Coronary artery (tissue), 2 donors: Measurements from ENCODE around the gene NEK3.
"Not testable (repeated sequence)": the region's sequence is repeated elsewhere in the genome, so short reads cannot be mapped to it uniquely, and the experiment has no call there.

Experiments used
- DNase-seq: peaks from one replicate; pipeline ENCODE4 v3.0.0-alpha.2; 2017; ENCODE audit warnings: low spot score
- H3K27ac ChIP-seq, 2 donors: fragments of 200-600 bp; sonication (generic); one replicate each; pipeline ENCODE4 v1.5.1; 2016 to 2019
- H3K4me3 ChIP-seq: fragments of 200-600 bp; sonication (generic); 2 replicates; pipeline ENCODE4 v1.5.1; 2016; ENCODE audit warnings: mild to moderate bottlenecking, moderate library complexity
- CTCF ChIP-seq: fragments of 200-600 bp; sonication (generic); IDR thresholded peaks from one replicate; pipeline ENCODE4 v1.5.1; 2019; ENCODE audit warnings: antibody characterized with exemption

NEK3 gene, protein sequence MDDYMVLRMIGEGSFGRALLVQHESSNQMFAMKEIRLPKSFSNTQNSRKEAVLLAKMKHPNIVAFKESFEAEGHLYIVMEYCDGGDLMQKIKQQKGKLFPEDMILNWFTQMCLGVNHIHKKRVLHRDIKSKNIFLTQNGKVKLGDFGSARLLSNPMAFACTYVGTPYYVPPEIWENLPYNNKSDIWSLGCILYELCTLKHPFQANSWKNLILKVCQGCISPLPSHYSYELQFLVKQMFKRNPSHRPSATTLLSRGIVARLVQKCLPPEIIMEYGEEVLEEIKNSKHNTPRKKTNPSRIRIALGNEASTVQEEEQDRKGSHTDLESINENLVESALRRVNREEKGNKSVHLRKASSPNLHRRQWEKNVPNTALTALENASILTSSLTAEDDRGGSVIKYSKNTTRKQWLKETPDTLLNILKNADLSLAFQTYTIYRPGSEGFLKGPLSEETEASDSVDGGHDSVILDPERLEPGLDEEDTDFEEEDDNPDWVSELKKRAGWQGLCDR

DNA sequence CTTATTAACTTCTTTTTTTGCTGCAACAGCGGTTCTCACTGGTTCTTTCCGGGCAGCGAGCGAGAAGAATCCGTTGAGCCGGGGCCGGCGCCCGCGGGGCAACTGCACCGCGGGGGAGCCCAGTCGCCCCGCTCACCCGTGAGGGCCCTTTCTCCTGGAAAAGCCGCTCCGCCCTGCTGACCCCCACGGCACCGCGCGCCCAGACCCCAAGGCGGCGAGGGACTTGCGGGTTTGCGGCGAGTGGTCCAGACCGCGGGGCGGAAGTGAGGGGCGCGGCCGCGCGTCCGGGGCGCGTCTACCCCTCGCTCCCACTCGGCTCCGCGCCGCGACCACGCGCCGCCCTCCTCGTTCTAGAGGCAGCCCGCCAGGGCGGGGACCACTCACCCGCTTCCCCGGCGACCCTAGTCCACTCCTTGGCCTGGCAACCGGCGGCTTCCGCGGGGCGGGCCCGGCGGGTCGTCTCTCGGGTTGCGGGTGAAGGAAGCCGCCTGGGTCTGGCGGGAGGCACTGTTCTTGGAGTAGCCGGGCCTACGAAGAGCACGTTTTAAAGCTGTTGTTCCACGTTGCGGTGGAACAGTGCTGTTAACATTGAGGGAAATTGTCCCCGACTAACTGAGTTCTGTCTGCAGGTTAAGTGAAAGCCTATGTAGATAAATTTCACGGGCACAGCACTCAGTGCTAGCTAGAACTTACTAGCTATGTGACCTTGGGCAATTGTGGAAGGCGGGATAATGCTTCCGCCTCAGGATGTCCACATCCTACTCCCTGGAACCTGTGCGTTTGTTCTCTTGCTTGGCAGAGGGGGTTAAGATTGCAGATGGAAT, at the start of gene NEK3:
Gene NEK3, minus strand, starts transcription at position 439 of the 824 bp plus-strand sequence. CDS start 3,406 bp downstream, outside the sequence.
- TF ChIP-seq CTCF: no peak
- Histone ChIP-seq H3K27ac (peak within 1 kb of the TSS; percentile 82 to 95), H3K4me3 (peak within 1 kb of the TSS; percentile 99)
- peak; percentile 77 for DNase-seq

- DNase-seq, H3K27ac ChIP-seq, H3K4me3 ChIP-seq: not testable (repeated sequence)
Observed at GRCh38 chr13:52208384-52208783, 49.0 kb upstream of the NEK3 start.

GRCh38 chr13:52207896-52208295, 48.5 kb upstream of the NEK3 start:
- not testable (repeated sequence) for DNase-seq, H3K27ac ChIP-seq, H3K4me3 ChIP-seq

GRCh38 chr13:52207337-52207736, 47.9 kb upstream of the NEK3 start:
- not testable (repeated sequence) for H3K27ac ChIP-seq, DNase-seq, H3K4me3 ChIP-seq

- not testable (repeated sequence) for DNase-seq, H3K27ac ChIP-seq
Observed at GRCh38 chr13:52204546-52204945, 45.1 kb upstream of the NEK3 start.

DNA sequence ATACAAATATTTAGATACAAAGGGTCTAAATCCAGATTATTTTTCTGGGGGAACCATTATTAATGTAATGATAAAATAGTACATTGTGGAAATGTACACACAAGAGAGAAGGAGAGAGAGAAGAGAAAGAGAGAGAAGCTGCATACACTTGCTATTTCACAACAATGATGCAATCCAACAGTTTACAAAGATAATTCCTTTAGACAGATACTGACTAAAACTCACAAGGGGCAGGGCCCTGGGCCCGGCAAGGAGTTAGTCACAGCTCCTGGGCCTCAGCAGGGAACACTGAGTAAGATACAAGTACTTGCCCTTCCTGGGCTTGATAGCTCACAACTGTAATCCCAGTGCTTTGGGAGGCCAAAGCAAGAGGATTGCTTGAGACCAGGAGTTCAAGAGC, 44.5 kb upstream of the NEK3 start:
- not testable (repeated sequence) for DNase-seq, H3K4me3 ChIP-seq, H3K27ac ChIP-seq

More at GRCh38 chr13:52204546-52204945, 45.1 kb upstream of the NEK3 start:
- not testable (repeated sequence) for H3K4me3 ChIP-seq

DNA sequence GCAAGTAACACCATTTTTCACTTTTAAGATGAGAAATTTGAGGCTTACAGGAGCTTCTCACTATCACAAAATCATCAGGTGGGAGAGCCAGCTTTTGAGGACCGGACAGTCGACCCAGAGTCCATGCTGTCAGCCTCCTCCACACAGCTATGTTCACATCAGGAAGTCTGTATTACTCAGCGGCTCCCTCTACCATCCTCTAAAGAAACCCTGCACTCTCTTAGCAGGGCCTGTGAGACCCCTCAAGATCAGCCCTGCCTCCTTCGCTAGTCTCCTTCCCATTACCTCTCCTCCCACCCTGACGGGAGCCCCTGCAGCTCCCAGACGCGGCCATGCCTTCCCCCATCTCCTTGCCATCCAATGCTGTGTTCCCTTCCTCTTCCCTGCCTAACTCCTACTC, 43.1 kb upstream of the NEK3 start:
- not testable (repeated sequence) for DNase-seq, H3K4me3 ChIP-seq, H3K27ac ChIP-seq

GRCh38 chr13:52201439-52202193, 42.2 kb upstream of the NEK3 start:
- not testable (repeated sequence) for H3K4me3 ChIP-seq, H3K27ac ChIP-seq, DNase-seq

DNA sequence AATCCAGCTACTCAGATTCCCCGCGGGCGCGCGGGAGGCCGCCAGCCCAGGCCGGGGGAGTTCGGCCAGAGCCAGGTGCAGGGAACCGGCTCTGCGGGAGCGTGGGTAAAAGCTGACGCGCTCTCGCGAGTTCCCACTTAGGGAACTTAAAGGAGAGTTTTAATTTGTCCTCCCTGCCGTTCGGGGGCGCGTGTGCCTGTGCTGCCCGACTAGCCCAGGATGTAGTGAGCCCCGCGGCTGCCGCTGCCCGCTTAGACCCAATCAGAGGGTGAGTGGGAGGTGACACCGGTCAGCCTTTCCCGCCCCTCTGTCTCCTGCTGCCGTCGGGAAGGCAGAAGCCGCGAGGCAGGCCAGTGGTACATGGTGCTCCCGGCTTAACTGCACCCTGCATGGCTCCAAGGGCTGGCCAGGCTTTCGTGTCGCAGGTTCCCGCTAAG, 36.0 kb upstream of the NEK3 start:
- Histone ChIP-seq H3K27ac (peak overlapping the region; percentile 81 to 89), H3K4me3 (peak overlapping the region; percentile 75)
- TF ChIP-seq CTCF: no peak
- DNase-seq: peak; percentile 90

DNA sequence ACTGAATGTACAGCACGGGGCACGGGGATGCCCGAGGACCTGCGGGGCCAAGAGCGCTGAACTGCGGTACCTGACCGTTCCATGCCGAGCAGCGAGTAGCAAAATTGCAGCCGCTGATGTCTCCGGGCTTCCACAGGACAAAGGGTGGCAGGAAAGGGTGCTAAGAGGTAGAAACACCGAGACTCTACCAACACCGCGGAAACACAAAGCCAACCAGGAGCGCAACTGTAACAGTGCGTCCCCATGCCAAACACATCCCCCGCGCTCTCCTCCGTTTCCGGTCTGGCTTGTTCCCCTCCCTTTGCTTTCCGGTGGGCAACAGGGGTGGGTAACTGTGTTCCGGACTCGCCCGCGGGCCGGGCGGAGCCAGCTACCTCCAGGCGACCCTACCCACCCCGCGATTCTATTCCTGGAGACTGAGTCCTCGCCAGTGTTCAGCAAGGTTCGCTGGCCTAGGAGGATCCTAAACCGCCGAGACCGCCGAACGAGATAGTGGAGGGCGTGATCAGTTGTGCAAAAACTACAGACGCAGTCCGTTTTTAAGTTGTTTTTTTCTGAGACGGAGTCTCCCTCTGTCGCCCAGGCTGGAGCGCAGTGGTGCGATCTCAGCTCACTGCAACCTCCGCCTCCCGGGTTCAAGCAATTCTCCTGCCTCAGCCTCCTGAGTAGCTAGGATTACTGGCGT, 34.9 kb upstream of the NEK3 start:
- DNase-seq: peak; percentile 90
- peak overlapping the region; percentile 81 to 89 for H3K27ac ChIP-seq
- no peak for TF ChIP-seq CTCF
- H3K4me3 ChIP-seq: peak overlapping the region; percentile 75

- H3K27ac ChIP-seq: peak overlapping the region; percentile 81 to 89
- peak overlapping the region; percentile 75 for H3K4me3 ChIP-seq
- DNase-seq: not testable (repeated sequence)
Observed at GRCh38 chr13:52193587-52194183, 34.3 kb upstream of the NEK3 start.

DNA sequence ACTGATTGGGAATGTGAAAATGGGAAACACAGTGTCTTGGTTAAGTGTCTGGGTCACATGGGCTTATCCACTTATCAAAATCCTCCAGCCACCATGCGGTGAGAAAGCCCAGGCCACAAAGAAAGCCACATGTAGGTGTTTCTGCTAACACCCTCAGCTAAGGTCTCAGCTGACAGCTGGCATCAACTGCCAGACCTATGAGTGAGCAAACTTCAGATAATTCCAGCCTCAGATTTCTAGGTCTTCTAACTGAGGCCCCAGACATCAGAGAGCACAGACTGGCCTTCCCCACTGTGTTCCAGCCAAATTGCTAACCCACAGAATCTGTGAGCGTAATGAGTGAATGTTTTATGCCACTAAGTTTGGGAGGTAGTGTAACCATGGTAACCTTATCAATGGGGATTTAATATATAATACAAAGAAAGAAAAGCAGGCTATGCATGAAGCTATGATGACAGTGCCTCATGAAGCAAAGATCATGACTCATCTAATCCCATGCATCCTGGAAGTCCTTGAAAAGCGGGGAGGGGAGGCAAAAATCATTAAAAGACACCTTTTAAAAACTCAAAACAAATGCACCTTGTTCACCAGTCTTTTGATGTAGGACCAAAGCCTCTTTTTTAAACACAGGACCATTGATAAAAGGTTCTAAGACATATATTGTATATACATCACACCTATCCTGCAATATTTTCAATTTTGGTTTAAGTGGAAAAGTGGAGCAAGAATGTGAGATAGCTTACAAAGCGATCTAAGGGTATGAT, 28.2 kb upstream of the NEK3 start:
- H3K27ac ChIP-seq, H3K4me3 ChIP-seq, DNase-seq: not testable (repeated sequence)
